AG10803 (cell line): ENCODE results near the gene LSM2.
"Not testable (repeated sequence)": the region's sequence is repeated elsewhere in the genome, so short reads cannot be mapped to it uniquely, and the experiment has no call there.

Experiments
- DNase-seq: peaks from one replicate; pipeline ENCODE4 v3.0.0; 2010; ENCODE audit warnings: low read depth
- H3K4me3 ChIP-seq: 2 replicates; pipeline ENCODE4 v1.5.1; 2011; ENCODE audit warnings: mild to moderate bottlenecking, low read length, control low read depth
- TF ChIP-seq, protein P1 (sequence below): conservative IDR thresholded peaks from 2 replicates; pipeline ENCODE4 v1.5.1; 2011; ENCODE audit warnings: mild to moderate bottlenecking, low read length, control low read depth, inconsistent platforms

Gene LSM2

DNA sequence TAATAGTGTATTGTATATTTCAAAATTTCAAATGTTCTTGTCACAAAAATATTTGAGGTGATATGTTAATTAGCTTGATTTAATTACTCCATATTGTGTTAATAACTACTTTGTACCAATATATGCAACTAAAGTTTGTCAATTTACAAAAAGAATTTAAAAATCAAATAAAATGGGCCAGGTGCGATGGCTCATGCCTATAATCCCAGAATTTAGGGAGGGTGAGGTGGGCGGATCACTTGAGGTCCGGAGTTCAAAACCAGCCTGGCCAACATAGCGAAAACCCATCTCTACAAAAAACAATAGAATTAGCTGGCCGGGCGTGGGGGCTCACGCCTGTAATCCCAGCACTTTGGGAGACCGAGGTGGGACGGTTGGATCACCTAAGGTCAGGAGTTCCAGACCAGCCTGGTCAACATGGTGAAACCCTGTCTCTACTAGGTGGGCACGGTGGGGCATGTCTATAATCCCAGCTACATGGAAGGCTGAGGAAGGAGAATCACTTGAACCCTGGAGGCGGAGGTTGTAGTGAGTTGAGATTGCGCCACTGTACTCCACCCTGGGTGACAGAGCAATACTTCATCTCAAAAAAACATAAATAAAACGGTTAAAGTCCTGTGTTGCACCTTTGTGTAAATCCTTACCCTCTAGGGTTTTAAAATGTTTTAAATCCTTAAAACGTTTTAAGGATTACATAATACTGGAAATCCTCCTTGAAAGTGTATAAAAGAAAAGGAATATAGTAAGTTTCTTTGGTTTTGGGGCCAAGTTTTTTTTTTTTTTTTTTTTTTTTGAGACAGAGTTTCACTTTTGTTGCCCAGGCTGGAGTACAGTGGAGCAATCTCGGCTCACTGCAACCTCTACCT lies 24.8 kb upstream of the LSM2 start:
- H3K4me3 ChIP-seq = peak overlapping the region; percentile 69
- DNase-seq = no peak
- TF ChIP-seq, protein P1, sequence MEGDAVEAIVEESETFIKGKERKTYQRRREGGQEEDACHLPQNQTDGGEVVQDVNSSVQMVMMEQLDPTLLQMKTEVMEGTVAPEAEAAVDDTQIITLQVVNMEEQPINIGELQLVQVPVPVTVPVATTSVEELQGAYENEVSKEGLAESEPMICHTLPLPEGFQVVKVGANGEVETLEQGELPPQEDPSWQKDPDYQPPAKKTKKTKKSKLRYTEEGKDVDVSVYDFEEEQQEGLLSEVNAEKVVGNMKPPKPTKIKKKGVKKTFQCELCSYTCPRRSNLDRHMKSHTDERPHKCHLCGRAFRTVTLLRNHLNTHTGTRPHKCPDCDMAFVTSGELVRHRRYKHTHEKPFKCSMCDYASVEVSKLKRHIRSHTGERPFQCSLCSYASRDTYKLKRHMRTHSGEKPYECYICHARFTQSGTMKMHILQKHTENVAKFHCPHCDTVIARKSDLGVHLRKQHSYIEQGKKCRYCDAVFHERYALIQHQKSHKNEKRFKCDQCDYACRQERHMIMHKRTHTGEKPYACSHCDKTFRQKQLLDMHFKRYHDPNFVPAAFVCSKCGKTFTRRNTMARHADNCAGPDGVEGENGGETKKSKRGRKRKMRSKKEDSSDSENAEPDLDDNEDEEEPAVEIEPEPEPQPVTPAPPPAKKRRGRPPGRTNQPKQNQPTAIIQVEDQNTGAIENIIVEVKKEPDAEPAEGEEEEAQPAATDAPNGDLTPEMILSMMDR = no peak

- peak overlapping the region; percentile 69 for H3K4me3 ChIP-seq
- no peak for DNase-seq
These were observed 24.1 kb upstream of the LSM2 start for GRCh38 chr6:31830886-31831335.

GRCh38 chr6:31829633-31830283 lies 23.0 kb upstream of the LSM2 start:
- peak overlapping the region; percentile 69 for H3K4me3 ChIP-seq
- TF ChIP-seq, protein P1 = peak; percentile 60
- peak; percentile 51 for DNase-seq

More at GRCh38 chr6:31830886-31831335, 24.1 kb upstream of the LSM2 start:
- TF ChIP-seq, protein P1 = no peak

DNA sequence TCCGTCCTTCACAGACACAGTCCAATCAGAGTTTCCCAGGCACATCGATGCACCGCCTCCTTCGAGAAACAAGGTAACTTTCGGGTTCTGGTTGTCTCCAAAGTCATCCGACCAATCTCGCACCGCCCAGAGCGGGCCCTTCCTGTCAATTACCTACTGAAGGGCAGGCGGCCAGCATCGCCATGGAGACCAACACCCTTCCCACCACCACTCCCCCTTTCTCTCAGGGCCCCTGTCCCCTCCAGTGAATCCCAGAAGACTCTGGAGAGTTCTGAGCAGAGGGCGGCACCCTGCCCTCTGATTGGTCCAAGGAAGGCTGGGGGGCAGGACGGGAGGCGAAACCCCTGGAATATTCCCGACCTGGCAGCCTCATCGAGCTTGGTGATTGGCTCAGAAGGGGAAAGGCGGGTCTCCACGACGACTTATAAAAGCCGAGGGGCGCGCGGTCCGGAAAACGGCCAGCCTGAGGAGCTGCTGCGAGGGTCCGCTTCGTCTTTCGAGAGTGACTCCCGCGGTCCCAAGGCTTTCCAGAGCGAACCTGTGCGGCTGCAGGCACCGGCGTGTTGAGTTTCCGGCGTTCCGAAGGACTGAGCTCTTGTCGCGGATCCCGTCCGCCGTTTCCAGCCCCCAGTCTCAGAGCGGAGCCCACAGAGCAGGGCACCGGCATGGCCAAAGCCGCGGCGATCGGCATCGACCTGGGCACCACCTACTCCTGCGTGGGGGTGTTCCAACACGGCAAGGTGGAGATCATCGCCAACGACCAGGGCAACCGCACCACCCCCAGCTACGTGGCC lies 20.7 kb upstream of the LSM2 start, which contains the start of gene HSPA1B:
Gene HSPA1B (plus strand): TSS at position 453 of the 794 bp plus-strand sequence. CDS start 213 bp downstream, at position 666.
- TF ChIP-seq, protein P1 = no peak
- DNase-seq = peak; percentile 100
- H3K4me3 ChIP-seq = peak within 1 kb of the TSS; percentile 88

GRCh38 chr6:31826793-31827285 lies 20.1 kb upstream of the LSM2 start:
- peak overlapping the region; percentile 88 for H3K4me3 ChIP-seq
- DNase-seq = peak; percentile 92
- TF ChIP-seq, protein P1 = no peak

DNA sequence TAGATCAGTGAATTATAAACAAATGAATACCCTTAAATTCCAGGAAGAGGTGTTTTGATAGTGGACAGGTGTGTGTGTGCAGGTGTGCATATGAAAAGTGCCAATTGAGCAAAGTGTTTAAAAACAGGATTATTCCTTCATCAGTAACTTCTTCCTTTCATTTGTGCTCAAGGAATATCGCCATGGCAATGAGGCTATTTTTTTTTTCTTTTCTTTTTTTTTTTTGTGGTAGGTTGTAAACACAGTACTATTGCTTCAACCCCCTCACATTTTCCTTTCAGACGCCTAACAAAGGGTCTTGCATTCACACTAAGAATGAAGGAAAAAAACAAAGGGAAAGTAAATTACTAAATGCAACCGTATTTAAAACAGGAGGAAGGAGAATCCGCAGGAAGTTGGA lies 18.8 kb upstream of the LSM2 start:
- TF ChIP-seq, protein P1 = no peak
- no peak for DNase-seq
- no peak overlapping the region for H3K4me3 ChIP-seq

- H3K4me3 ChIP-seq, DNase-seq: not testable (repeated sequence)
These were observed 16.9 kb upstream of the LSM2 start for GRCh38 chr6:31823592-31824196.
